ENCODE results near the gene CCNI.
"Not testable (repeated sequence)": the region's sequence is repeated elsewhere in the genome, so short reads cannot be mapped to it uniquely, and the experiment has no call there.

The CCNI gene

DNA sequence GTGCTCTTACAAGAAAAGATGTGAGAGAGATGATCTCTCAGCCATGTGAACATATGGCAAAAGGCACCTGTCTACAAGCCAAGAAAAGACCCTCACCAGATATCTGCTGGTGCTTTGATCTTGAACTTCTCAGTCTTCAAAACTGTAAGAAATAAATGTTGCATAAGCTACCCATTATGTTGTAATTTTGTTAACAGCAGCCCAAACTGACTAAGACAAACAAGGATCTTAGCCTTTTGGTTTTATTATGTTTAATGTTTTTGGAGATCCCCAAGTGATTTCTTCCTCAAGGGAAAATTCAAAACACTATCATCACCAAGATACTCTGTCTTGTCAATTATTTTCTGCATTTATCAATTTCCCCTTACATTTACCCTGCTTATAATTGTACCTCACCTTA is 21.8 kb upstream of the CCNI start:
- in situ Hi-C loops (cut with MboI; ENCODE audit: low pct_unique_long_range_greater_than_20kb, low sequenced_read_pairs, unreplicated experiment) = loop anchor here (10.0 kb wide), 1 partner anchor 107 kb away; no protein-coding TSS in a partner anchor
- TF ChIP-seq, protein P1, sequence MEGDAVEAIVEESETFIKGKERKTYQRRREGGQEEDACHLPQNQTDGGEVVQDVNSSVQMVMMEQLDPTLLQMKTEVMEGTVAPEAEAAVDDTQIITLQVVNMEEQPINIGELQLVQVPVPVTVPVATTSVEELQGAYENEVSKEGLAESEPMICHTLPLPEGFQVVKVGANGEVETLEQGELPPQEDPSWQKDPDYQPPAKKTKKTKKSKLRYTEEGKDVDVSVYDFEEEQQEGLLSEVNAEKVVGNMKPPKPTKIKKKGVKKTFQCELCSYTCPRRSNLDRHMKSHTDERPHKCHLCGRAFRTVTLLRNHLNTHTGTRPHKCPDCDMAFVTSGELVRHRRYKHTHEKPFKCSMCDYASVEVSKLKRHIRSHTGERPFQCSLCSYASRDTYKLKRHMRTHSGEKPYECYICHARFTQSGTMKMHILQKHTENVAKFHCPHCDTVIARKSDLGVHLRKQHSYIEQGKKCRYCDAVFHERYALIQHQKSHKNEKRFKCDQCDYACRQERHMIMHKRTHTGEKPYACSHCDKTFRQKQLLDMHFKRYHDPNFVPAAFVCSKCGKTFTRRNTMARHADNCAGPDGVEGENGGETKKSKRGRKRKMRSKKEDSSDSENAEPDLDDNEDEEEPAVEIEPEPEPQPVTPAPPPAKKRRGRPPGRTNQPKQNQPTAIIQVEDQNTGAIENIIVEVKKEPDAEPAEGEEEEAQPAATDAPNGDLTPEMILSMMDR (IDR thresholded peaks at IDR 0.05; ENCODE audit: extremely low read depth, insufficient read depth, missing control alignments) = no peak
- no peak for DNase-seq (ENCODE audit: low spot score)

- DNase-seq (ENCODE audit: low spot score) = peak; percentile 65
- in situ Hi-C loops (cut with MboI; ENCODE audit: low pct_unique_long_range_greater_than_20kb, low sequenced_read_pairs, unreplicated experiment) = loop anchor here (10.0 kb wide), 1 partner anchor 110 kb away; no protein-coding TSS in a partner anchor
- TF ChIP-seq, protein P1 (IDR thresholded peaks at IDR 0.05; ENCODE audit: extremely low read depth, insufficient read depth, missing control alignments) = peak; percentile 90
These were observed 19.5 kb upstream of the CCNI start for GRCh38 chr4:77095101-77095821.

DNA sequence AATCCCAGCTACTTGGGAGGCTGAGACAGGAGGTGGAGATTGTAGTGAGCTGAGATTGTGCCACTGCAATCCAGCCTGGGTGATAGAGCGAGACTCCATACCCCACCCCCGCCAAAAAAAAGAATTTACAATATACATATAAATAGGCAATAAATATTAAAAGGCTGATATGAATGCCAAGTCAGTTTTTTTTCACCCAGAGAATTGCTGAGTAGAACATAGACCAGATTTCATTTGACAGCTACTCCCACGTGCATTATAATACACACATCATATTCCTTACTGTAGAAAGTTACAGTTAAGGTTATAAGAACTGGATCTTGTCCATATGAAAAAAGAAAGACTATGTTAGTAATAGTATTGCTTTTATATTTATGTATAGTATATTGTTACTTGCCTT is 18.7 kb upstream of the CCNI start:
- in situ Hi-C loops (cut with MboI; ENCODE audit: low pct_unique_long_range_greater_than_20kb, low sequenced_read_pairs, unreplicated experiment) = loop anchor here (10.0 kb wide), 1 partner anchor 110 kb away; no protein-coding TSS in a partner anchor
- no peak for DNase-seq (ENCODE audit: low spot score)
- TF ChIP-seq, protein P1 (IDR thresholded peaks at IDR 0.05; ENCODE audit: extremely low read depth, insufficient read depth, missing control alignments) = no peak

GRCh38 chr4:77093401-77093800 is 17.6 kb upstream of the CCNI start:
- in situ Hi-C loops (cut with MboI; ENCODE audit: low pct_unique_long_range_greater_than_20kb, low sequenced_read_pairs, unreplicated experiment) = loop anchor here (10.0 kb wide), 1 partner anchor 111 kb away; no protein-coding TSS in a partner anchor
- TF ChIP-seq, protein P1 (IDR thresholded peaks at IDR 0.05; ENCODE audit: extremely low read depth, insufficient read depth, missing control alignments) = no peak
- no peak for DNase-seq (ENCODE audit: low spot score)

- TF ChIP-seq, protein P1 (IDR thresholded peaks at IDR 0.05; ENCODE audit: extremely low read depth, insufficient read depth, missing control alignments) = no peak
- in situ Hi-C loops (cut with MboI; ENCODE audit: low pct_unique_long_range_greater_than_20kb, low sequenced_read_pairs, unreplicated experiment) = loop anchor here (10.0 kb wide), 1 partner anchor 112 kb away; no protein-coding TSS in a partner anchor
- no peak for DNase-seq (ENCODE audit: low spot score)
These were observed 17.2 kb upstream of the CCNI start for GRCh38 chr4:77092975-77093374.

GRCh38 chr4:77089866-77090265 is 14.1 kb upstream of the CCNI start:
- in situ Hi-C loops (cut with MboI; ENCODE audit: low pct_unique_long_range_greater_than_20kb, low sequenced_read_pairs, unreplicated experiment) = loop anchor here (10.0 kb wide), 1 partner anchor 115 kb away; no protein-coding TSS in a partner anchor
- no peak for DNase-seq (ENCODE audit: low spot score)
- TF ChIP-seq, protein P1 (IDR thresholded peaks at IDR 0.05; ENCODE audit: extremely low read depth, insufficient read depth, missing control alignments) = no peak

DNA sequence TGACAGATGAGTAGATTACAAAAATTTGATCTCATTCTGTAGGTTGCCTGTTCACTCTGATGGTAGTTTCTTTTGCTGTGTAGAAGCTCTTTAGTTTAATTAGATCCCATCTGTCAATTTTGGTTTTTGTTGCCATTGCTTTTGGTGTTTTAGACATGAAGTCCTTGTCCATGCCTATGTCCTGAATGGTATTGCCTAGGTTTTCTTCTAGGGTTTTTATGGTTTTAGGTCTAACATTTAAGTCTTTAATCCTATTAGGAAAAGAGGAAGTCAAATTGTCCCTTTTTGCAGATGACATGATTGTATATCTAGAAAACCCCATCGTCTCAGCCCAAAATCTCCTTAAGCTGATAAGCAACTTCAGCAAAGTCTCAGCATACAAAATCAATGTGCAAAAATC is 11.2 kb upstream of the CCNI start:
- DNase-seq (ENCODE audit: low spot score); in situ Hi-C loops (cut with MboI; ENCODE audit: low pct_unique_long_range_greater_than_20kb, low sequenced_read_pairs, unreplicated experiment): not testable (repeated sequence)
